NCI-H2196 (cell line): ENCODE measurements around the gene NPL.

Experiments used
- DNase-seq: peaks from one replicate; lab custom pipeline; 2025; ENCODE audit not compliant: unreplicated experiment; lab: John Stamatoyannopoulos, UW

Gene NPL

GRCh38 chr1:182778862-182779261 is 10.7 kb upstream of the NPL start:
- DNase-seq: no peak

GRCh38 chr1:182779530-182779929 is 10.0 kb upstream of the NPL start:
- DNase-seq: no peak

- peak; percentile 55 for DNase-seq
Measured at GRCh38 chr1:182781841-182782586, 7.6 kb upstream of the NPL start.

- DNase-seq: no peak
Measured at GRCh38 chr1:182782587-182782913, 7.0 kb upstream of the NPL start.

GRCh38 chr1:182783068-182783467 is 6.5 kb upstream of the NPL start:
- DNase-seq: no peak

GRCh38 chr1:182784556-182785171 is 4.9 kb upstream of the NPL start:
- peak; percentile 66 for DNase-seq

GRCh38 chr1:182785181-182785580 is 4.4 kb upstream of the NPL start:
- no peak for DNase-seq

- peak; percentile 33 for DNase-seq
Measured at GRCh38 chr1:182786223-182786994, 3.2 kb upstream of the NPL start.

- no peak for DNase-seq
Measured at GRCh38 chr1:182786995-182787324, 2.6 kb upstream of the NPL start.

- no peak for DNase-seq
Measured at GRCh38 chr1:182791281-182792179, 2.0 kb downstream of the NPL start.

- DNase-seq: no peak
Measured at GRCh38 chr1:182794091-182794490, 4.5 kb downstream of the NPL start.

- DNase-seq: no peak
Measured at GRCh38 chr1:182794676-182795201, 5.2 kb downstream of the NPL start.

- peak; percentile 15 for DNase-seq
Measured at GRCh38 chr1:182795563-182796228, 6.1 kb downstream of the NPL start.

GRCh38 chr1:182802006-182802803 is 12.6 kb downstream of the NPL start:
- no peak for DNase-seq

- no peak for DNase-seq
Measured at GRCh38 chr1:182803846-182804245, 14.3 kb downstream of the NPL start.

- no peak for DNase-seq
Measured at GRCh38 chr1:182806015-182806678, 16.6 kb downstream of the NPL start.

GRCh38 chr1:182807907-182808306 is 18.3 kb downstream of the NPL start:
- no peak for DNase-seq

GRCh38 chr1:182809414-182809957 is 19.9 kb downstream of the NPL start:
- DNase-seq: no peak
